ENCODE data around the gene XG. TPM values are rescaled to one million over a fixed set of nuclear protein-coding genes. Genes with fewer than 3 reads are reported as not detected.
"Not testable (repeated sequence)": the region's sequence is repeated elsewhere in the genome, so short reads cannot be mapped to it uniquely, and the experiment has no call there.

XG gene
- total RNA-seq, 1 donor from 2014 or later = 5.9 TPM

DNA sequence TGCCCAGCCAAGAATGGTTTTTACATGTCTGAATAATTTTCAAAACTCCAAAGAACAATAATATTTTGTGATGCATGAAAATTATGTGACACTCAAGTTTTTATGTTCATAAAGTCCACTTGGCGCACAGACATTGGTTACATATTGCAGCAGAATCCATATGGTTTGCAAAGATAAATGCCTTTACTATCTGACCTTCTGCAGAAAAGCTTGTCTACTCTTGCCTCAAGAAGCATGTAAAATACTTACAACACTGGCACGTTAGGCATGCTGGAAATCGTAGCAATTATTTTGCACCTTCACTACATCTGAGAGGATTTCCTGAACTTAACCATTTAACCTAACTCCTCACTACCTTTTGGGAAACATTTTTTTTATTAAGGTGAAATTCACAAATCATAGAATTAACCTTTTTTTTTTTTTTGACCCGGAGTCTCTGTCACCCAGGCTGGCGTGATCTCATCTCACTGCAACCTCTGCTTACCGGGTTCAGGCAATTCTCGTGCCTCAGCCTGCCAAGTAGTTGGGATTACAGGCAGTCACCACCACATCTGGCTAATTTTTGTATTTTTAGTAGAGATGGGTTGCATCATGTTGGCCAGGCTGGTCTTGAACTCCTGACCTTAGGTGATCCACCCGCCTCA, 3.5 kb upstream of the XG start:
- H3K27me3 ChIP-seq = no peaks in the 10 kb centered on the region
- H3K4me3 ChIP-seq = no peak overlapping the region
- peaks cover 6% of the 10 kb centered on the region for H3K4me1 ChIP-seq
- no peaks in the 10 kb centered on the region for H3K9me3 ChIP-seq
- TF ChIP-seq POLR2A (IDR thresholded peaks at IDR 0.05) = no peak
- TF ChIP-seq POLR2AphosphoS5 (IDR thresholded peaks at IDR 0.05; ENCODE audit: insufficient read depth in 1 of 2, low read depth in 1 of 2) = no peak
- TF ChIP-seq, protein P1, sequence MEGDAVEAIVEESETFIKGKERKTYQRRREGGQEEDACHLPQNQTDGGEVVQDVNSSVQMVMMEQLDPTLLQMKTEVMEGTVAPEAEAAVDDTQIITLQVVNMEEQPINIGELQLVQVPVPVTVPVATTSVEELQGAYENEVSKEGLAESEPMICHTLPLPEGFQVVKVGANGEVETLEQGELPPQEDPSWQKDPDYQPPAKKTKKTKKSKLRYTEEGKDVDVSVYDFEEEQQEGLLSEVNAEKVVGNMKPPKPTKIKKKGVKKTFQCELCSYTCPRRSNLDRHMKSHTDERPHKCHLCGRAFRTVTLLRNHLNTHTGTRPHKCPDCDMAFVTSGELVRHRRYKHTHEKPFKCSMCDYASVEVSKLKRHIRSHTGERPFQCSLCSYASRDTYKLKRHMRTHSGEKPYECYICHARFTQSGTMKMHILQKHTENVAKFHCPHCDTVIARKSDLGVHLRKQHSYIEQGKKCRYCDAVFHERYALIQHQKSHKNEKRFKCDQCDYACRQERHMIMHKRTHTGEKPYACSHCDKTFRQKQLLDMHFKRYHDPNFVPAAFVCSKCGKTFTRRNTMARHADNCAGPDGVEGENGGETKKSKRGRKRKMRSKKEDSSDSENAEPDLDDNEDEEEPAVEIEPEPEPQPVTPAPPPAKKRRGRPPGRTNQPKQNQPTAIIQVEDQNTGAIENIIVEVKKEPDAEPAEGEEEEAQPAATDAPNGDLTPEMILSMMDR (IDR thresholded peaks at IDR 0.05) = no peak
- no peak for DNase-seq (ENCODE audit: extremely low spot score in 2 of 2)
- H3K27ac ChIP-seq = no peak overlapping the region
- intact Hi-C loops (cut with DNase I) = no loop called here
- H3K36me3 ChIP-seq = no peaks in the 10 kb centered on the region

DNA sequence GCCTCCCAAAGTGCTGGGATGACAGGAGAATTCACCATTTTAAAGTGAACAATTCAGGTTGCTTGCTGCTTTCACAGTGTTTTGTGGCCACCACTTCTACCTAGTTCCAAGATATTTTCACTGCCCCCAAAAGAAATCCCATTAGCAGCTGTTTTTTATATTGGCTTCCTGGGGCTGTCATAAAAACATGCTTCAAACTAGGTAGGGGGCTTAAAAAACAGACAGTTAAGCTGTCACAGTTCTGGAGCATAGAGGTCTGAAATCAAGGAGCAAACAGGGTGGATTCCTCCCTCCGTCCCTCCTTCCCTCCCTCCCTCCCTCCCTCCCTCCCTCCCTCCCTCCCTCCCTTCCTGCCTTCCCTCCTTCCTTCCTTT, 3.0 kb upstream of the XG start:
- TF ChIP-seq POLR2AphosphoS5 (IDR thresholded peaks at IDR 0.05; ENCODE audit: insufficient read depth in 1 of 2, low read depth in 1 of 2) = no peak
- TF ChIP-seq, protein P1 (IDR thresholded peaks at IDR 0.05) = no peak
- no peak for TF ChIP-seq POLR2A (IDR thresholded peaks at IDR 0.05)
- intact Hi-C loops (cut with DNase I) = no loop called here
- H3K9me3 ChIP-seq = no peaks in the 10 kb centered on the region
- no peak overlapping the region for H3K4me3 ChIP-seq
- DNase-seq (ENCODE audit: extremely low spot score in 2 of 2) = no peak
- H3K27me3 ChIP-seq = no peaks in the 10 kb centered on the region
- H3K4me1 ChIP-seq = peaks cover 6% of the 10 kb centered on the region
- H3K36me3 ChIP-seq = no peaks in the 10 kb centered on the region
- no peak overlapping the region for H3K27ac ChIP-seq

DNA sequence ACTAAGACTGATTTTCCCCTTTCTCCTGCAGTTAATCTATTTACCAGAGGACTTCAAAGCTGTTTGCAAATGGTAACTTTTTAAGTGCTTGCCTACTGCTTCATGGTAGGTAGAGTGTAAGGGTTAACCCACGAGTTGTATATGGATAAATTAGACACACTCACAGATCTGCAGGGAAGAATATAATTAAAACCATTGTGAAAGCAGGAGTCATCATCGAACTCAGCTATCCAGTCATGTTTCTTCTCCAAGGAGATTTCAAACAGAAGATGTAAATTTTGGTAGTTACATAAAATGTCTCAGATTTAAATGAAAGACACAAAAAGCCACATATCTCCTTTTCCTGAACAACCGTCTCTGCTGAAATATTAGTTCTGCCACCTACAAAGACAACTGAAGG, 549 bp upstream of the XG start:
- Histone ChIP-seq H3K36me3 (no peaks in the 10 kb centered on the region), H3K27me3 (no peaks in the 10 kb centered on the region), H3K27ac (no peak overlapping the region), H3K4me1 (peaks cover 6% of the 10 kb centered on the region), H3K9me3 (no peaks in the 10 kb centered on the region), H3K4me3 (no peak overlapping the region)
- DNase-seq (ENCODE audit: extremely low spot score in 2 of 2) = no peak
- intact Hi-C loops (cut with DNase I) = loop anchor here (10.0 kb wide), 1 partner anchor 1574 kb away; no protein-coding TSS in a partner anchor
- TF ChIP-seq POLR2AphosphoS5 (IDR thresholded peaks at IDR 0.05; ENCODE audit: insufficient read depth in 1 of 2, low read depth in 1 of 2) (no peak), POLR2A (IDR thresholded peaks at IDR 0.05) (no peak)
- TF ChIP-seq, protein P1 (IDR thresholded peaks at IDR 0.05) = no peak

DNA sequence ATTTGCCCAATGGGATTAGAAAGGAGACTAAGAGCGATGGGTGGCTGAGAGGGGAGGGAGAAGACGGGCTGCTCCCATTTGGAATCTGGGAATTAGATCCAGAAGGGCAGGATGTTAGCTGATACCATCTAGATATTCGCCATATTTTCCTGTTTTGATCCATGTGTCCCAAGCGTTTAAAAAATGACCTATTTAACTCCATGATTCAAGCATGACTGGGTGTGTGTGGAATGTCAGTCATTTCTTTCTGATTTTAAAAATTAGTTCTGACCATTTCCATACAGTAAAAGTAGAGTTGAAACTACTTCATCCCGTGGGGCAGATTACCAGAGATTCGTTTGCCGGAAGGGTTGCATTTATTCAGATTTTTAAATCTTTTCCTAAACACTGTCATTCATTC, 601 bp downstream of the XG start:
- not testable (repeated sequence) for H3K9me3 ChIP-seq; H3K36me3 ChIP-seq; H3K4me1 ChIP-seq; H3K27me3 ChIP-seq; DNase-seq (ENCODE audit: extremely low spot score in 2 of 2); H3K27ac ChIP-seq
- peak overlapping the region in 1 of 2 donors; percentile 30 for H3K4me3 ChIP-seq
- intact Hi-C loops (cut with DNase I) = loop anchor here (10.0 kb wide), 1 partner anchor 1572 kb away; no protein-coding TSS in a partner anchor

DNA sequence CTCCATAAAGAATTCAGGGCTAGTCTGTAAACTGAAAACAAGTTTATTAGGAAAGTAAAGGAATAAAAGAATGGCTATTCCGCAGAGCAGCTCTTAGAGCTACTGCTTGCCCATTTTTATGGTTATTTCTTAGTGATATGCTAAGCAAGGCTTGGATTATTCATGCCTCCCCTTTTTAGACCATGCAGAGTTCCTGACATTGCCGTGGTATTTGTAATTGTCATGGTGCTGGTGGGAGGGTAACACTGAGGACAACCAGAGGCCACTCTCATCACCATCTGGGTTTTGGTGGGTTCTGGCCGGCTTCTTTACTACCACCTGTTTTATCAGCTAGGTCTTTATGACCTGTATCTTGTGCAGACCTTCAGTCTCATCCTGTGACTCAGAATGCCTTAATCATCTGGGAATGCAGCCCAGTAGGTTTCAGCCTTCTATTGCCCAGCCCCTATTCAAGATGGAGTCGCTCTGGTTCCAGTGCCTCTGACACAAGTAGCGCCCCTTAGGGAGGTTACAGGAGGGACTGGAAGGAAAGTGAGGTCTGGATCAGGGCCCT, 3.4 kb downstream of the XG start:
- H3K9me3 ChIP-seq; H3K4me3 ChIP-seq; DNase-seq (ENCODE audit: extremely low spot score in 2 of 2); H3K27ac ChIP-seq; H3K27me3 ChIP-seq; H3K4me1 ChIP-seq; H3K36me3 ChIP-seq: not testable (repeated sequence)
- intact Hi-C loops (cut with DNase I) = loop anchor here (10.0 kb wide), 1 partner anchor 1570 kb away; no protein-coding TSS in a partner anchor

DNA sequence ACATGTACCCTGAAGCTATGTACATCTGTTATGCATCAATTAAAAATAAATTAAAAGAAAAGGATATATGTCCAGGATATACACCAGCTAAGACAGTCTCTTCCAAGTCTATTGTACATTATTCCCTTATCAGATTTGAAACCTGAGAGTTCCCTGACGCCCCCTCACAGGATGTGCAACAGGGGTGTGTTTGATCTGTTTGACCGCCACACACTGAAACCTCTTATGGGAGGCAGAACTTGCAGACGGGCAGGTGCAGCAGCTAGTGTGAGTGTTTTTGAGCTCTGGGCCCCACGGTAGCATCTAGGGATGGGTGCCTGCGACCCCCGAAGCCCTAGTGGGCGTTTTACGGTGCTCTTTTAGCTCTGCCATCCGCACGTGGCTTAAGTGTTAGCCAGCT, 4.7 kb downstream of the XG start:
- no peak for DNase-seq (ENCODE audit: extremely low spot score in 2 of 2)
- intact Hi-C loops (cut with DNase I) = loop anchor here (10.0 kb wide), 1 partner anchor 1568 kb away; no protein-coding TSS in a partner anchor
- Histone ChIP-seq H3K27me3 (no peaks in the 10 kb centered on the region), H3K4me1 (no peaks in the 10 kb centered on the region), H3K9me3 (no peaks in the 10 kb centered on the region), H3K36me3 (no peaks in the 10 kb centered on the region), H3K4me3 (no peak overlapping the region), H3K27ac (no peak overlapping the region)
- TF ChIP-seq POLR2AphosphoS5 (IDR thresholded peaks at IDR 0.05; ENCODE audit: insufficient read depth in 1 of 2, low read depth in 1 of 2) (no peak), POLR2A (IDR thresholded peaks at IDR 0.05) (no peak)
- TF ChIP-seq, protein P1 (IDR thresholded peaks at IDR 0.05) = no peak
